Measurements from ENCODE around the gene CTDSP2. TPM values are rescaled to one million over a fixed set of nuclear protein-coding genes. Genes with fewer than 3 reads are reported as not detected.

The CTDSP2 gene
- total RNA-seq, 1 experiment from 2014 or later: 82.7 TPM

DNA sequence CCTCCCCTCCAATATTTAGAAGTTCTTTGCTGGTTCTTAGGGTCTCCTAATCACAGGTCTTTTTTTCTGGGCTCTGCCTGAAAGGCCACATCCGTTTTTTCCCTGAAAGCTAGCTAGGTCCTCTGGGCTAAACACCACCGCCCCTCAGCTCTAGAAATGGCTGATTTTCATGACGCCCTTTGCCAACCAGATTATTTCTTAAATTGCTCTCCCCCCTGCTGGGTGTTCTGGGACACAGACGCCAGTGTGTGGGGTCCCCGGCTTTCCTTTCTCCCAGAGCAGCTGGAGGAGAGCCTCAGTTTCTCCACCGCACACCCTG lies 49.5 kb upstream of the CTDSP2 start:
- H3K4me3 ChIP-seq (replicated peaks in 1 of 2; ENCODE audit: low read depth in 1 of 2, low read length in 2 of 2): no peak overlapping the region
- no TSS peak for BruUV-seq (replicated peaks)
- no peak overlapping the region for H3K27ac ChIP-seq (ENCODE audit: low read depth, low read length)

More for the DNA sequence above, 49.5 kb upstream of the CTDSP2 start:
- no peaks in the 10 kb centered on the region for H3K9me3 ChIP-seq (ENCODE audit: control insufficient read depth in 1 of 2, insufficient read depth in 1 of 2, low read depth in 1 of 2, low read length in 2 of 2)
- H3K9ac ChIP-seq (ENCODE audit: low read length): no peak overlapping the region
- no peaks in the 10 kb centered on the region for H3K79me2 ChIP-seq (ENCODE audit: insufficient read depth, low read length)
- no peaks in the 10 kb centered on the region for H3K9me2 ChIP-seq (ENCODE audit: insufficient read depth)
- DNase-seq (ENCODE audit: low read depth, low spot score): no peak
- no peaks in the 10 kb centered on the region for H3K4me1 ChIP-seq (ENCODE audit: control insufficient read depth in 1 of 2, insufficient read depth in 2 of 2, low read length in 2 of 2)
- ATAC-seq: no peak
- CTCF ChIA-PET: interaction anchor here (2.0 kb wide), 1 partner anchor 64 kb away, joined by 6 read pairs; no protein-coding TSS in a partner anchor
- H4K20me1 ChIP-seq (ENCODE audit: insufficient read depth): no peaks in the 10 kb centered on the region
- H3K36me3 ChIP-seq (ENCODE audit: control insufficient read depth in 1 of 2, insufficient read depth in 2 of 2, low read length in 2 of 2): no peaks in the 10 kb centered on the region
- no peaks in the 10 kb centered on the region for H3K27me3 ChIP-seq (ENCODE audit: insufficient read depth, low read length)
- no peak overlapping the region for H2AFZ ChIP-seq (ENCODE audit: low read depth, low read length, poor library complexity, severe bottlenecking)
- intact Hi-C loops (cut with micrococcal nuclease): no loop called here
- RAD21 ChIA-PET (ENCODE audit: low non-redundant PET in 1 of 2, low total read pairs in 2 of 2, uncharacterized antibody in 2 of 2, unreplicated experiment in 2 of 2): no interaction called here
- no peak for TF ChIP-seq JUND (IDR thresholded peaks at IDR 0.05)
- TF ChIP-seq EGR1 (IDR thresholded peaks at IDR 0.05; ENCODE audit: low read depth): no peak
- TF ChIP-seq SP1 (IDR thresholded peaks at IDR 0.05; ENCODE audit: low read depth): no peak
- no peak for TF ChIP-seq SIN3A (IDR thresholded peaks at IDR 0.05; ENCODE audit: low read depth)
- TF ChIP-seq YY1 (IDR thresholded peaks at IDR 0.05; ENCODE audit: extremely low read depth, insufficient replicate concordance, low read depth, low read length): no peak
- TF ChIP-seq, protein P1, sequence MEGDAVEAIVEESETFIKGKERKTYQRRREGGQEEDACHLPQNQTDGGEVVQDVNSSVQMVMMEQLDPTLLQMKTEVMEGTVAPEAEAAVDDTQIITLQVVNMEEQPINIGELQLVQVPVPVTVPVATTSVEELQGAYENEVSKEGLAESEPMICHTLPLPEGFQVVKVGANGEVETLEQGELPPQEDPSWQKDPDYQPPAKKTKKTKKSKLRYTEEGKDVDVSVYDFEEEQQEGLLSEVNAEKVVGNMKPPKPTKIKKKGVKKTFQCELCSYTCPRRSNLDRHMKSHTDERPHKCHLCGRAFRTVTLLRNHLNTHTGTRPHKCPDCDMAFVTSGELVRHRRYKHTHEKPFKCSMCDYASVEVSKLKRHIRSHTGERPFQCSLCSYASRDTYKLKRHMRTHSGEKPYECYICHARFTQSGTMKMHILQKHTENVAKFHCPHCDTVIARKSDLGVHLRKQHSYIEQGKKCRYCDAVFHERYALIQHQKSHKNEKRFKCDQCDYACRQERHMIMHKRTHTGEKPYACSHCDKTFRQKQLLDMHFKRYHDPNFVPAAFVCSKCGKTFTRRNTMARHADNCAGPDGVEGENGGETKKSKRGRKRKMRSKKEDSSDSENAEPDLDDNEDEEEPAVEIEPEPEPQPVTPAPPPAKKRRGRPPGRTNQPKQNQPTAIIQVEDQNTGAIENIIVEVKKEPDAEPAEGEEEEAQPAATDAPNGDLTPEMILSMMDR (IDR thresholded peaks at IDR 0.05 in 2 of 3, conservative IDR thresholded peaks at IDR 0.05 in 1 of 3; ENCODE audit: borderline replicate concordance in 1 of 3, insufficient read depth in 1 of 3, low read depth in 2 of 3, low read length in 2 of 3): no peak
- TF ChIP-seq EZH2 (IDR thresholded peaks at IDR 0.05): no peak
- TF ChIP-seq ELF1 (IDR thresholded peaks at IDR 0.05; ENCODE audit: borderline replicate concordance, low read depth): no peak
- TF ChIP-seq FOSL1 (IDR thresholded peaks at IDR 0.05; ENCODE audit: low read depth): no peak
- TF ChIP-seq RAD21 (IDR thresholded peaks at IDR 0.05; ENCODE audit: low read depth): no peak
- TF ChIP-seq ZNF274 (IDR thresholded peaks at IDR 0.05; ENCODE audit: low read depth, low read length): no peak
- TF ChIP-seq, protein P2, sequence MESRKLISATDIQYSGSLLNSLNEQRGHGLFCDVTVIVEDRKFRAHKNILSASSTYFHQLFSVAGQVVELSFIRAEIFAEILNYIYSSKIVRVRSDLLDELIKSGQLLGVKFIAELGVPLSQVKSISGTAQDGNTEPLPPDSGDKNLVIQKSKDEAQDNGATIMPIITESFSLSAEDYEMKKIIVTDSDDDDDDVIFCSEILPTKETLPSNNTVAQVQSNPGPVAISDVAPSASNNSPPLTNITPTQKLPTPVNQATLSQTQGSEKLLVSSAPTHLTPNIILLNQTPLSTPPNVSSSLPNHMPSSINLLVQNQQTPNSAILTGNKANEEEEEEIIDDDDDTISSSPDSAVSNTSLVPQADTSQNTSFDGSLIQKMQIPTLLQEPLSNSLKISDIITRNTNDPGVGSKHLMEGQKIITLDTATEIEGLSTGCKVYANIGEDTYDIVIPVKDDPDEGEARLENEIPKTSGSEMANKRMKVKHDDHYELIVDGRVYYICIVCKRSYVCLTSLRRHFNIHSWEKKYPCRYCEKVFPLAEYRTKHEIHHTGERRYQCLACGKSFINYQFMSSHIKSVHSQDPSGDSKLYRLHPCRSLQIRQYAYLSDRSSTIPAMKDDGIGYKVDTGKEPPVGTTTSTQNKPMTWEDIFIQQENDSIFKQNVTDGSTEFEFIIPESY (IDR thresholded peaks at IDR 0.05; ENCODE audit: extremely low read depth, insufficient replicate concordance, low read length): no peak
- TF ChIP-seq ZFX (IDR thresholded peaks at IDR 0.05): no peak
- TF ChIP-seq POLR2A (IDR thresholded peaks at IDR 0.05; ENCODE audit: borderline replicate concordance, extremely low read depth, insufficient read depth, insufficient read length): no peak
- TF ChIP-seq, protein P3, sequence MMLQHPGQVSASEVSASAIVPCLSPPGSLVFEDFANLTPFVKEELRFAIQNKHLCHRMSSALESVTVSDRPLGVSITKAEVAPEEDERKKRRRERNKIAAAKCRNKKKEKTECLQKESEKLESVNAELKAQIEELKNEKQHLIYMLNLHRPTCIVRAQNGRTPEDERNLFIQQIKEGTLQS (IDR thresholded peaks at IDR 0.05): no peak
- no peak for TF ChIP-seq EZH2phosphoT487 (IDR thresholded peaks at IDR 0.05; ENCODE audit: borderline replicate concordance)
- TF ChIP-seq, protein P4, sequence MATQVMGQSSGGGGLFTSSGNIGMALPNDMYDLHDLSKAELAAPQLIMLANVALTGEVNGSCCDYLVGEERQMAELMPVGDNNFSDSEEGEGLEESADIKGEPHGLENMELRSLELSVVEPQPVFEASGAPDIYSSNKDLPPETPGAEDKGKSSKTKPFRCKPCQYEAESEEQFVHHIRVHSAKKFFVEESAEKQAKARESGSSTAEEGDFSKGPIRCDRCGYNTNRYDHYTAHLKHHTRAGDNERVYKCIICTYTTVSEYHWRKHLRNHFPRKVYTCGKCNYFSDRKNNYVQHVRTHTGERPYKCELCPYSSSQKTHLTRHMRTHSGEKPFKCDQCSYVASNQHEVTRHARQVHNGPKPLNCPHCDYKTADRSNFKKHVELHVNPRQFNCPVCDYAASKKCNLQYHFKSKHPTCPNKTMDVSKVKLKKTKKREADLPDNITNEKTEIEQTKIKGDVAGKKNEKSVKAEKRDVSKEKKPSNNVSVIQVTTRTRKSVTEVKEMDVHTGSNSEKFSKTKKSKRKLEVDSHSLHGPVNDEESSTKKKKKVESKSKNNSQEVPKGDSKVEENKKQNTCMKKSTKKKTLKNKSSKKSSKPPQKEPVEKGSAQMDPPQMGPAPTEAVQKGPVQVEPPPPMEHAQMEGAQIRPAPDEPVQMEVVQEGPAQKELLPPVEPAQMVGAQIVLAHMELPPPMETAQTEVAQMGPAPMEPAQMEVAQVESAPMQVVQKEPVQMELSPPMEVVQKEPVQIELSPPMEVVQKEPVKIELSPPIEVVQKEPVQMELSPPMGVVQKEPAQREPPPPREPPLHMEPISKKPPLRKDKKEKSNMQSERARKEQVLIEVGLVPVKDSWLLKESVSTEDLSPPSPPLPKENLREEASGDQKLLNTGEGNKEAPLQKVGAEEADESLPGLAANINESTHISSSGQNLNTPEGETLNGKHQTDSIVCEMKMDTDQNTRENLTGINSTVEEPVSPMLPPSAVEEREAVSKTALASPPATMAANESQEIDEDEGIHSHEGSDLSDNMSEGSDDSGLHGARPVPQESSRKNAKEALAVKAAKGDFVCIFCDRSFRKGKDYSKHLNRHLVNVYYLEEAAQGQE (IDR thresholded peaks at IDR 0.05; ENCODE audit: low read depth): no peak
- TF ChIP-seq CBX3 (IDR thresholded peaks at IDR 0.05; ENCODE audit: low read depth): no peak
- TF ChIP-seq, protein P5, sequence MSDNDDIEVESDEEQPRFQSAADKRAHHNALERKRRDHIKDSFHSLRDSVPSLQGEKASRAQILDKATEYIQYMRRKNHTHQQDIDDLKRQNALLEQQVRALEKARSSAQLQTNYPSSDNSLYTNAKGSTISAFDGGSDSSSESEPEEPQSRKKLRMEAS (IDR thresholded peaks at IDR 0.05): no peak
- no peak for TF ChIP-seq CEBPB (IDR thresholded peaks at IDR 0.05; ENCODE audit: low read depth)
- POLR2A ChIA-PET: no interaction called here
- H3K4me2 ChIP-seq (ENCODE audit: low read length): no peak overlapping the region

Data from HCT116 (cell line).